SJCRH30 (cell line): ENCODE measurements around the gene HOXB13. TPM values are rescaled to one million over a fixed set of nuclear protein-coding genes. Genes with fewer than 3 reads are reported as not detected.

Source experiments
- total RNA-seq: library from RNA; depleted of rRNA; stranded (reverse); fragments of >200 nt; shearing (Covaris generic); gene quantifications from 2 replicates; pipeline ENCODE4 v1.2.3, GENCODE V29; 2014; rRNA removed

Gene HOXB13
- total RNA-seq, 1 experiment from 2014 or later = 8.3 TPM

Other genes starting within 250 kb of the HOXB13 start
- gene HOXB1, start 197.7 kb downstream of the HOXB13 start, total RNA-seq = not detected in 2 replicates
- gene HOXB2, start 183.6 kb downstream of the HOXB13 start, total RNA-seq = 5.9 and 7.6 TPM in 2 replicates
- gene HOXB4, start 150.4 kb downstream of the HOXB13 start, total RNA-seq = 3.7 and 4.3 TPM in 2 replicates
- gene HOXB3, start 138.5 kb downstream of the HOXB13 start, total RNA-seq = 7.4 and 8.8 TPM in 2 replicates
- gene HOXB5, start 135.0 kb downstream of the HOXB13 start, total RNA-seq = 0.51 and 0.61 TPM in 2 replicates
- 6.2 and 7.5 TPM in 2 replicates for gene HOXB6, start 123.8 kb downstream of the HOXB13 start, total RNA-seq
- 18.8 and 23.1 TPM in 2 replicates for gene HOXB7, start 117.7 kb downstream of the HOXB13 start, total RNA-seq
- gene HOXB8, start 113.5 kb downstream of the HOXB13 start, total RNA-seq = 0.13 and 0.38 TPM in 2 replicates
- gene HOXB9, start 102.4 kb downstream of the HOXB13 start, total RNA-seq = 2.5 and 4.0 TPM in 2 replicates
- gene PRAC1, start 6.2 kb downstream of the HOXB13 start, total RNA-seq = not detected in 2 replicates
- 0.56 and 0.59 TPM in 2 replicates for gene PRAC2, start 5.6 kb downstream of the HOXB13 start, total RNA-seq
- 1.4 and 2.7 TPM in 2 replicates for gene TTLL6, start 88.5 kb upstream of the HOXB13 start, total RNA-seq
- 44.8 and 48.3 TPM in 2 replicates for gene CALCOCO2, start 102.3 kb upstream of the HOXB13 start, total RNA-seq
- gene ATP5MC1, start 164.0 kb upstream of the HOXB13 start, total RNA-seq = 143 and 185 TPM in 2 replicates
- 62.2 and 64.5 TPM in 2 replicates for gene UBE2Z, start 179.7 kb upstream of the HOXB13 start, total RNA-seq
- gene SNF8, start 216.1 kb upstream of the HOXB13 start, total RNA-seq = 135 and 141 TPM in 2 replicates
- 0.16 and 0.91 TPM in 2 replicates for gene GIP, start 239.8 kb upstream of the HOXB13 start, total RNA-seq